ENCODE data around the gene NDUFA5.
"Not testable (repeated sequence)": the region's sequence is repeated elsewhere in the genome, so short reads cannot be mapped to it uniquely, and the experiment has no call there.

The NDUFA5 gene

GRCh38 chr7:123555484-123555883, 2.1 kb downstream of the NDUFA5 start:
- DNase-seq: no peak

GRCh38 chr7:123553159-123553558, 4.5 kb downstream of the NDUFA5 start:
- DNase-seq: no peak

GRCh38 chr7:123552641-123553040, 5.0 kb downstream of the NDUFA5 start:
- DNase-seq: no peak

GRCh38 chr7:123552134-123552533, 5.5 kb downstream of the NDUFA5 start:
- not testable (repeated sequence) for DNase-seq

- no peak for DNase-seq
Observed at GRCh38 chr7:123548406-123548805, 9.2 kb downstream of the NDUFA5 start.

- DNase-seq: no peak
Observed at GRCh38 chr7:123539871-123540270, 17.7 kb downstream of the NDUFA5 start.

- no peak for DNase-seq
Observed at GRCh38 chr7:123538897-123539296, 18.7 kb downstream of the NDUFA5 start.

- DNase-seq: peak; percentile 12
Observed at GRCh38 chr7:123538189-123538714, 19.4 kb downstream of the NDUFA5 start.

GRCh38 chr7:123537026-123537642, 20.5 kb downstream of the NDUFA5 start:
- DNase-seq: no peak

- DNase-seq: no peak
Observed at GRCh38 chr7:123535517-123535916, 22.1 kb downstream of the NDUFA5 start.

- DNase-seq: peak; percentile 98
Observed at GRCh38 chr7:123534383-123535260, 23.0 kb downstream of the NDUFA5 start, which contains the start of gene IQUB. Gene IQUB (minus strand): TSS chr7:123534595. CDS start chr7:123512340, 22,255 bp downstream.

GRCh38 chr7:123533929-123534382, 23.7 kb downstream of the NDUFA5 start:
- no peak for DNase-seq

- no peak for DNase-seq
Observed at GRCh38 chr7:123533553-123533917, 24.1 kb downstream of the NDUFA5 start.

GRCh38 chr7:123532788-123533552, 24.6 kb downstream of the NDUFA5 start:
- not testable (repeated sequence) for DNase-seq

- DNase-seq: not testable (repeated sequence)
Observed at GRCh38 chr7:123532343-123532742, 25.3 kb downstream of the NDUFA5 start.

GRCh38 chr7:123530035-123530591, 27.5 kb downstream of the NDUFA5 start:
- DNase-seq: not testable (repeated sequence)

GRCh38 chr7:123528265-123528664, 29.4 kb downstream of the NDUFA5 start:
- DNase-seq: no peak

- not testable (repeated sequence) for DNase-seq
Observed at GRCh38 chr7:123527712-123528225, 29.8 kb downstream of the NDUFA5 start.

- DNase-seq: not testable (repeated sequence)
Observed at GRCh38 chr7:123526533-123526932, 31.1 kb downstream of the NDUFA5 start.

- DNase-seq: no peak
Observed at GRCh38 chr7:123522066-123522465, 35.6 kb downstream of the NDUFA5 start.

- DNase-seq: no peak
Observed at GRCh38 chr7:123505221-123505620, 52.4 kb downstream of the NDUFA5 start.

- no peak for DNase-seq
Observed at GRCh38 chr7:123502201-123502600, 55.4 kb downstream of the NDUFA5 start.

Data from NCI-H2227 treated with DMSO at 0.1 percent for 48 hours (cell line).